ENCODE measurements around the gene RBM12. TPM values are rescaled to one million over a fixed set of nuclear protein-coding genes. Genes with fewer than 3 reads are reported as not detected.

The RBM12 gene
- total and polyA plus RNA-seq, 2 of the 8 experiments (the other 6 are each of a cell fraction or from before 2014, with no cell fraction given), result 187 to 214 TPM

DNA sequence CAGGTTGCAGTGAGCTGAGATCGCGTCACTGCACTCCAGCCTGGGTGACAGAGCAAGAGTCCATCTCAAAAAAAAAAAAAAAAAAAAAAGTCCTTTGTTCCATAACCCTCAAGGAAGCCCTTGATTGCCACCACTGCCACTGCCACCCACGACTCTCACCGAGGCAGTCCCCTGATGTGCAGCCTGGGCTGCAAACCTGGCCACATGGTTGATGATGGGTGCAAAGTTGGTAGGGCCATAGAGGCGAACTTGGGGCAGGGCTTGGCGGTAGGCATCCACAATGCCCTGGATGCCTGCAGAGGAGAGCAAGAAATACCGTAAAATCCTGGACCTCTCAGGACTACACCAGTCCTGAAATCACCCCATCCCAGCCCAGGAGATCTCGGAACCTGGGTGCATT, 37.6 kb downstream of the RBM12 start:
- Histone ChIP-seq H4K8ac (ENCODE audit: extremely low read depth, insufficient read depth, low read length) (no peak overlapping the region), H3K4me3 (ENCODE audit: extremely low read depth in 1 of 4, insufficient read depth in 2 of 4, low read depth in 3 of 4, low read length in 4 of 4) (no peak overlapping the region), H2BK20ac (ENCODE audit: low read length) (no peak overlapping the region), H3K27me3 (replicated peaks in 1 of 4; ENCODE audit: control insufficient read depth in 3 of 4, extremely low read depth in 1 of 4, insufficient read depth in 3 of 4, low read length in 3 of 4) (no peaks in the 10 kb centered on the region), H3K4me1 (replicated peaks in 1 of 4; ENCODE audit: control insufficient read depth in 3 of 4, insufficient read depth in 4 of 4, low read length in 3 of 4) (no peaks in the 10 kb centered on the region), H3K9me3 (ENCODE audit: insufficient read depth in 2 of 2, low read depth in 1 of 2, low read length in 1 of 2) (no peaks in the 10 kb centered on the region), H3K4ac (replicated peaks; ENCODE audit: insufficient read length, low read depth, low read length) (no peak overlapping the region), H3K27ac (ENCODE audit: low read depth, low read length) (no peak overlapping the region), H3K23me2 (ENCODE audit: low read depth, low read length) (no peaks in the 10 kb centered on the region), H2AK5ac (ENCODE audit: low read depth, low read length) (no peak overlapping the region), H2AFZ (ENCODE audit: low read length) (no peak overlapping the region), H4K20me1 (replicated peaks in 1 of 2; ENCODE audit: control insufficient read depth in 1 of 2, insufficient read depth in 2 of 2, low read length in 2 of 2) (peaks cover 2 to 11% of the 10 kb centered on the region in 2 experiments), H4K91ac (replicated peaks; ENCODE audit: insufficient read length, low read length) (no peak overlapping the region), H4K5ac (ENCODE audit: insufficient read length, low read depth, low read length) (no peak overlapping the region), H3K14ac (ENCODE audit: insufficient read length) (no peak overlapping the region), H2BK12ac (ENCODE audit: low read depth, low read length) (no peak overlapping the region), H3K36me3 (ENCODE audit: control insufficient read depth in 2 of 4, insufficient read depth in 4 of 4, low read length in 3 of 4) (peaks cover 24 to 68% (median 46%) of the 10 kb centered on the region in 4 experiments), H3K23ac (ENCODE audit: insufficient read length) (no peak overlapping the region), H3K4me2 (ENCODE audit: insufficient read depth in 1 of 2, low read depth in 2 of 2, low read length in 2 of 2) (no peak overlapping the region), H2BK120ac (replicated peaks; ENCODE audit: low read depth, low read length) (no peak overlapping the region), H3K56ac (replicated peaks; ENCODE audit: insufficient read length, low read depth, low read length) (no peak overlapping the region), H3K79me2 (ENCODE audit: control insufficient read depth in 1 of 2, insufficient read depth in 2 of 2, low read length in 2 of 2) (no peaks in the 10 kb centered on the region), H3K18ac (ENCODE audit: extremely low read depth, low read length) (no peak overlapping the region), H2BK5ac (ENCODE audit: low read depth, low read length) (no peak overlapping the region), H2BK15ac (ENCODE audit: low read length) (no peak overlapping the region), H3K79me1 (ENCODE audit: low read depth, low read length) (peaks cover 2% of the 10 kb centered on the region; the same call in 1 of the 2 replicates), H3K9ac (replicated peaks in 1 of 4; ENCODE audit: extremely low read depth in 1 of 4, low read depth in 3 of 4, low read length in 3 of 4) (no peak overlapping the region)
- TF ChIP-seq GABPA (IDR thresholded peaks at IDR 0.05; ENCODE audit: borderline replicate concordance, insufficient read depth, low read length) (no peak), RBBP5 (IDR thresholded peaks at IDR 0.05; ENCODE audit: borderline replicate concordance, low read depth, low read length) (no peak), CHD2 (IDR thresholded peaks at IDR 0.05; ENCODE audit: low read length) (no peak), TCF12 (IDR thresholded peaks at IDR 0.05; ENCODE audit: low read depth, low read length) (no peak), SAP30 (IDR thresholded peaks at IDR 0.05; ENCODE audit: insufficient read depth, insufficient replicate concordance, low read length) (no peak), CBX8 (IDR thresholded peaks at IDR 0.05; ENCODE audit: borderline replicate concordance, low read depth, low read length) (no peak), POU5F1 (IDR thresholded peaks at IDR 0.05; ENCODE audit: low read depth, low read length) (no peak), PHF8 (conservative IDR thresholded peaks at IDR 0.05; ENCODE audit: low read depth, low read length) (no peak), POLR2A (IDR thresholded peaks at IDR 0.05; ENCODE audit: control extremely low read depth in 1 of 2, low read depth in 2 of 2, low read length in 2 of 2) (no peak), SIRT6 (IDR thresholded peaks at IDR 0.05; ENCODE audit: low read length) (no peak), KDM5A (IDR thresholded peaks at IDR 0.05; ENCODE audit: low read length) (no peak)
- ChIA-PET CTCF (ENCODE audit: partially characterized antibody) (interaction anchor here (0.6 kb wide), 1 partner anchor 1283 kb away, joined by 3 read pairs; no protein-coding TSS in a partner anchor), POLR2A (ENCODE audit: partially characterized antibody) (interaction anchor here (0.7 to 1.3 kb wide), 2 partner anchors 10 to 64 kb away, joined by 3 to 6 read pairs; no protein-coding TSS in a partner anchor)
- FAIRE-seq, result no peak
- 88% methylated on average over 6 of the region's 8 CpGs; no CpG with 5 or more reads in 1 of the 2 experiments for WGBS, 2 experiments (ENCODE audit: extremely low coverage in 1 of 2, insufficient coverage in 1 of 2, insufficient read length in 1 of 2, insufficient replicate concordance in 2 of 2, low coverage in 1 of 2, low lambda C conversion rate in 2 of 2, missing lambda C conversion rate in 1 of 2)
- DNase-seq (ENCODE audit: low read depth in 1 of 2, low spot score in 2 of 2), result no peak
